Suprapubic skin (tissue), 3 donors: ENCODE data around the gene RAB24.

Source experiments
- POLR2A ChIP-seq, 2 donors: fragments of 450-650 bp; IDR thresholded peaks; one replicate each; pipeline ENCODE4 v1.6.1; 2017; ENCODE audit warnings: antibody characterized with exemption in 2 of 2, mild to moderate bottlenecking in 2 of 2, moderate library complexity in 2 of 2
- TF ChIP-seq, protein P1 (sequence below), 2 donors: fragments of 200-600 bp in 1 of 2; fragments of 450-650 bp in 1 of 2; sonication (generic) in 1 of 2; IDR thresholded peaks; one replicate each; pipeline ENCODE4 v1.5.1; 2016 to 2019; ENCODE audit warnings: antibody characterized with exemption in 2 of 2, mild to moderate bottlenecking in 1 of 2, moderate library complexity in 1 of 2

- TF ChIP-seq POLR2A (IDR thresholded peaks at IDR 0.05), result no peak
- TF ChIP-seq, protein P1, sequence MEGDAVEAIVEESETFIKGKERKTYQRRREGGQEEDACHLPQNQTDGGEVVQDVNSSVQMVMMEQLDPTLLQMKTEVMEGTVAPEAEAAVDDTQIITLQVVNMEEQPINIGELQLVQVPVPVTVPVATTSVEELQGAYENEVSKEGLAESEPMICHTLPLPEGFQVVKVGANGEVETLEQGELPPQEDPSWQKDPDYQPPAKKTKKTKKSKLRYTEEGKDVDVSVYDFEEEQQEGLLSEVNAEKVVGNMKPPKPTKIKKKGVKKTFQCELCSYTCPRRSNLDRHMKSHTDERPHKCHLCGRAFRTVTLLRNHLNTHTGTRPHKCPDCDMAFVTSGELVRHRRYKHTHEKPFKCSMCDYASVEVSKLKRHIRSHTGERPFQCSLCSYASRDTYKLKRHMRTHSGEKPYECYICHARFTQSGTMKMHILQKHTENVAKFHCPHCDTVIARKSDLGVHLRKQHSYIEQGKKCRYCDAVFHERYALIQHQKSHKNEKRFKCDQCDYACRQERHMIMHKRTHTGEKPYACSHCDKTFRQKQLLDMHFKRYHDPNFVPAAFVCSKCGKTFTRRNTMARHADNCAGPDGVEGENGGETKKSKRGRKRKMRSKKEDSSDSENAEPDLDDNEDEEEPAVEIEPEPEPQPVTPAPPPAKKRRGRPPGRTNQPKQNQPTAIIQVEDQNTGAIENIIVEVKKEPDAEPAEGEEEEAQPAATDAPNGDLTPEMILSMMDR (IDR thresholded peaks at IDR 0.05), result no peak
Observed at GRCh38 chr5:177290816-177291596, 12.5 kb downstream of the RAB24 start.
